Heart right ventricle (tissue), 16 donors: ENCODE measurements around the gene CLEC16A. TPM values are rescaled to one million over a fixed set of nuclear protein-coding genes. Genes with fewer than 3 reads are reported as not detected.

Experiments
- ATAC-seq, 8 donors: fragments of 200-7000 bp; cut with Tn5 transposase; one replicate each; pipeline ENCODE4 v1.9.1; 2020; ENCODE audit warnings: mild to moderate bottlenecking in 8 of 8, moderate library complexity in 8 of 8, moderate number of reproducible peaks in 1 of 8
- DNase-seq, 2 donors: peaks; one replicate each; pipeline ENCODE4 v3.0.0-alpha.2; 2020
- H3K27ac ChIP-seq, 10 donors: fragments of 200-600 bp; sonication (generic) in 2 of 10; one replicate each; pipeline versions ENCODE4 v1.5.0 to v1.8.0; 2020 to 2022; ENCODE audit warnings: mild to moderate bottlenecking in 3 of 10
- H3K27me3 ChIP-seq, 7 donors: fragments of 200-600 bp; one replicate each; pipeline ENCODE4 v1.8.0; 2021 to 2022; ENCODE audit warnings: mild to moderate bottlenecking in 2 of 7
- H3K36me3 ChIP-seq, 9 donors: fragments of 200-600 bp; sonication (generic) in 1 of 9; one replicate each; pipeline versions ENCODE4 v1.5.0 to v1.8.0; 2020 to 2022; ENCODE audit warnings: mild to moderate bottlenecking in 2 of 9
- H3K4me1 ChIP-seq, 9 donors: fragments of 200-600 bp; sonication (generic) in 1 of 9; one replicate each; pipeline versions ENCODE4 v1.5.0 to v1.8.0; 2020 to 2022; ENCODE audit warnings: mild to moderate bottlenecking in 4 of 9
- H3K4me3 ChIP-seq, 10 donors: fragments of 200-600 bp; sonication (generic) in 2 of 10; one replicate each; pipeline versions ENCODE4 v1.5.0 to v1.8.0; 2020 to 2022; ENCODE audit warnings: mild to moderate bottlenecking in 7 of 10, moderate library complexity in 2 of 10
- H3K9me3 ChIP-seq, 11 donors: fragments of 200-600 bp in 10 of 11; sonication (generic) in 2 of 11; one replicate each; pipeline versions ENCODE4 v1.5.0 to v1.8.0; 2013 to 2022; ENCODE audit warnings: mild to moderate bottlenecking in 2 of 11, control low read depth in 1 of 11, moderate library complexity in 1 of 11
- WGBS, 2 donors: extraction: QIAGEN DNeasy Blood & Tissue Kit; methylation state at CpG; one replicate each; pipeline ENCODE4 v1.1.7; 2013; ENCODE audit warnings: inconsistent platforms in 1 of 2; 5-methylcytosine and 5-hydroxymethylcytosine counted together
- intact Hi-C, 10 donors: fragments of 100-400 bp; cut with DNase I; formaldehyde crosslinking; loops; one replicate each; pipeline versions ENCODE4 v1.11.1 to v1.14.2; 2022
- polyA plus RNA-seq, 2 donors: library from polyadenylated mRNA; stranded (reverse); fragments of 200-250 nt; gene quantifications; one replicate each; pipeline ENCODE4 v1.2.3, GENCODE V29; 2013
- total RNA-seq, 10 donors: library from RNA; stranded (reverse); fragmentation: NEBNext Ultra II Directional in 3 of 10; extraction: Animal tissue kit (Norgen Biotek cat#: 25700) in 3 of 10; gene quantifications; one replicate each; pipeline versions ENCODE4 v1.2.1 to v1.2.4, GENCODE V29; 2021 to 2023
- TF ChIP-seq, protein P1 (sequence below), 9 donors: fragments of 200-600 bp; sonication (generic) in 2 of 9; IDR thresholded peaks; one replicate each; pipeline versions ENCODE4 v1.5.0 to v1.8.0; 2021 to 2022; ENCODE audit warnings: antibody characterized with exemption in 9 of 9, mild to moderate bottlenecking in 5 of 9, moderate library complexity in 1 of 9
- donor health status: Arrhythmogenic right ventricular cardiomyopathy.
- donor health status: ischemic (EF 13 %, LVEDD 7.1; RV severe dilation, severe dysfunction).
- donor health status: healthy with polysubstance abuse.
- donor health status: DM: no; HTN: yes; CAD: no.
- donor health status: DM: no; HTN: no; CAD: no.
- donor health status: ischemic (EF 25% LVEDD 6.9; RV normal size, moderate dysfunction).
- donor health status: ischemic (EF 25% LVEDD 5.7; RV mildly dilated, moderate dysfunction).
- donor health status: healthy.
- donor health status: DM: yes; HTN: yes; CAD: no.
- donor health status: Ischemic cardiomyopathy.
- donor health status: ischemic (EF 35%, LVEDD 5.7; RV mildly dilated, moderate dysfunction).
- donor health status: nonischemic (EF 11% LVEDD 7.7; RV severe dilation, severe dysfunction).
- donor health status: DM: yes; HTN: yes; CAD: no.
- donor health status: PGD.
- donor health status: ischemic (EF 29% LVEDD 5.4; RV normal size, mild dysfunction).
- donor health status: nonischemic (EF 23%, LVEDD 6.1; RV moderate dilation, normal function).

The CLEC16A gene
- total and polyA plus RNA-seq, 12 donors, result 12.1 to 30.8 (median 23.0) TPM

GRCh38 chr16:10997485-10997884 lies 53.1 kb downstream of the CLEC16A start:
- peaks cover 0 to 14% (median 0%) of the 10 kb centered on the region in 9 donors for H3K4me1 ChIP-seq
- no peaks in the 10 kb centered on the region for H3K27me3 ChIP-seq
- H3K36me3 ChIP-seq, result peaks cover 0 to 84% (median 9%) of the 10 kb centered on the region in 9 donors
- DNase-seq (no peak), ATAC-seq (no peak)
- WGBS, 2 donors, result 94 to 99% methylated on average over 4 of the region's 4 CpGs
- intact Hi-C loops, result no loop called here
- H3K27ac ChIP-seq, result no peak overlapping the region
- H3K4me3 ChIP-seq, result no peak overlapping the region
- no peaks in the 10 kb centered on the region for H3K9me3 ChIP-seq
- TF ChIP-seq, protein P1, sequence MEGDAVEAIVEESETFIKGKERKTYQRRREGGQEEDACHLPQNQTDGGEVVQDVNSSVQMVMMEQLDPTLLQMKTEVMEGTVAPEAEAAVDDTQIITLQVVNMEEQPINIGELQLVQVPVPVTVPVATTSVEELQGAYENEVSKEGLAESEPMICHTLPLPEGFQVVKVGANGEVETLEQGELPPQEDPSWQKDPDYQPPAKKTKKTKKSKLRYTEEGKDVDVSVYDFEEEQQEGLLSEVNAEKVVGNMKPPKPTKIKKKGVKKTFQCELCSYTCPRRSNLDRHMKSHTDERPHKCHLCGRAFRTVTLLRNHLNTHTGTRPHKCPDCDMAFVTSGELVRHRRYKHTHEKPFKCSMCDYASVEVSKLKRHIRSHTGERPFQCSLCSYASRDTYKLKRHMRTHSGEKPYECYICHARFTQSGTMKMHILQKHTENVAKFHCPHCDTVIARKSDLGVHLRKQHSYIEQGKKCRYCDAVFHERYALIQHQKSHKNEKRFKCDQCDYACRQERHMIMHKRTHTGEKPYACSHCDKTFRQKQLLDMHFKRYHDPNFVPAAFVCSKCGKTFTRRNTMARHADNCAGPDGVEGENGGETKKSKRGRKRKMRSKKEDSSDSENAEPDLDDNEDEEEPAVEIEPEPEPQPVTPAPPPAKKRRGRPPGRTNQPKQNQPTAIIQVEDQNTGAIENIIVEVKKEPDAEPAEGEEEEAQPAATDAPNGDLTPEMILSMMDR (IDR thresholded peaks at IDR 0.05), result no peak

DNA sequence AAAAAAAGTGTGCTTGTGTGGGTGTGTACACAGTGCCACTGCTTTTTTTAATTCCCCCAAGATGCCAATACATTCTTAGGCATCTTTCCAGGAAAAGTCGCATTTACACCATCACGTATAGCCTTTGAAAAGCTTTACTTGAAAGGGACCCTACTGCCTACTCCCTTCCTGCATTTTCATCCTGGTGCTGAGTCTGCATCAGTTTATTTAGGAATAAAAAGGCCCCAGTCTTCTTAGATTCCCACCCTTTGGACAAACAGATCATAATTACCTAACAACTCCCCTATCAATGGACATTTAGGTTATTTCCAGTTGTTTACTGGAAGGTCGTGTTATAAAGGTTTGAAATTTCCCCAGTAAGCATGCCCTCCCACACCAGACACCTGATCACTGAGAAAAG lies 54.9 kb downstream of the CLEC16A start:
- intact Hi-C loops, result no loop called here
- H3K36me3 ChIP-seq, result peaks cover 0 to 91% (median 5%) of the 10 kb centered on the region in 9 donors
- H3K4me3 ChIP-seq, result no peak overlapping the region
- no peak for ATAC-seq
- peaks cover 0 to 4% (median 0%) of the 10 kb centered on the region in 9 donors for H3K4me1 ChIP-seq
- 63 to 84% methylated on average over 3 of the region's 3 CpGs for WGBS, 2 donors
- no peak overlapping the region for H3K27ac ChIP-seq
- H3K9me3 ChIP-seq, result no peaks in the 10 kb centered on the region
- DNase-seq, result no peak
- no peaks in the 10 kb centered on the region for H3K27me3 ChIP-seq
- TF ChIP-seq, protein P1 (IDR thresholded peaks at IDR 0.05), result no peak

- Histone ChIP-seq H3K27me3 (no peaks in the 10 kb centered on the region), H3K36me3 (peaks cover 0 to 89% (median 0%) of the 10 kb centered on the region in 9 donors), H3K27ac (no peak overlapping the region), H3K4me3 (no peak overlapping the region), H3K4me1 (peaks cover 0 to 5% (median 0%) of the 10 kb centered on the region in 9 donors), H3K9me3 (no peaks in the 10 kb centered on the region)
- no peak for DNase-seq
- 97 to 98% methylated on average over 7 of the region's 7 CpGs for WGBS, 2 donors
- ATAC-seq, result no peak
- intact Hi-C loops, result no loop called here
- TF ChIP-seq, protein P1 (IDR thresholded peaks at IDR 0.05), result no peak
Measured at GRCh38 chr16:11001611-11002010, 57.2 kb downstream of the CLEC16A start.

- H3K4me3 ChIP-seq, result no peak overlapping the region
- no peak overlapping the region for H3K27ac ChIP-seq
- peaks cover 0 to 87% (median 0%) of the 10 kb centered on the region in 9 donors for H3K36me3 ChIP-seq
- 95 to 97% methylated on average over 16 of the region's 16 CpGs for WGBS, 2 donors
- intact Hi-C loops, result no loop called here
- DNase-seq (no peak), ATAC-seq (no peak)
- no peaks in the 10 kb centered on the region for H3K27me3 ChIP-seq
- TF ChIP-seq, protein P1 (IDR thresholded peaks at IDR 0.05), result no peak
- no peaks in the 10 kb centered on the region for H3K9me3 ChIP-seq
- peaks cover 0 to 5% (median 0%) of the 10 kb centered on the region in 9 donors for H3K4me1 ChIP-seq
Measured at GRCh38 chr16:11003141-11003540, 58.8 kb downstream of the CLEC16A start.
